Tibial nerve (tissue), 3 donors: ENCODE data around the gene TUBE1.

Experiments used
- CTCF ChIP-seq, 5 experiments: fragments of 200-600 bp in 3 of 5; fragments of 450-650 bp in 2 of 5; sonication (generic) in 3 of 5; IDR thresholded peaks; one replicate each; pipeline ENCODE4 v1.5.1; 2016 to 2019; ENCODE audit warnings: antibody characterized with exemption in 5 of 5, mild to moderate bottlenecking in 3 of 5, moderate library complexity in 2 of 5
- POLR2A ChIP-seq, 2 donors: fragments of 450-650 bp; IDR thresholded peaks; one replicate each; pipeline ENCODE4 v1.6.1; 2017; ENCODE audit warnings: antibody characterized with exemption in 2 of 2, mild to moderate bottlenecking in 2 of 2, moderate library complexity in 2 of 2

GRCh38 chr6:112085286-112086065 lies 1.8 kb downstream of the TUBE1 start:
- no peak for TF ChIP-seq POLR2A (IDR thresholded peaks at IDR 0.05)
- TF ChIP-seq CTCF (IDR thresholded peaks at IDR 0.05), result no peak
